NB4 (cell line): Measurements from ENCODE around the gene MMADHC.

Experiments used
- DNase-seq: peaks from one replicate; pipeline ENCODE4 v3.0.0; 2010; ENCODE audit warnings: low read depth
- H3K4me3 ChIP-seq: one replicate; pipeline ENCODE4 v1.5.1; 2011; ENCODE audit warnings: mild to moderate bottlenecking, low read depth, low read length, moderate library complexity
- CTCF ChIP-seq: IDR thresholded peaks from one replicate; pipeline ENCODE4 v1.5.1; 2012; ENCODE audit warnings: low read depth, low read length
- MAX ChIP-seq: IDR thresholded peaks from 2 replicates; pipeline ENCODE4 v1.6.1; 2011; ENCODE audit warnings: low read depth, low read length
- MYC ChIP-seq: IDR thresholded peaks from 2 replicates; pipeline ENCODE4 v1.6.1; 2011; ENCODE audit warnings: low read depth, low read length
- POLR2A ChIP-seq: IDR thresholded peaks from 2 replicates; pipeline ENCODE4 v1.6.1; 2011; ENCODE audit warnings: mild to moderate bottlenecking; ENCODE audit not compliant: insufficient read length; ENCODE audit errors: extremely low read depth

The MMADHC gene

GRCh38 chr2:149538138-149538833 lies 49.3 kb downstream of the MMADHC start:
- DNase-seq, result no peak
- H3K4me3 ChIP-seq, result no peak overlapping the region
- TF ChIP-seq POLR2A, result no peak
- TF ChIP-seq MAX, result no peak
- no peak for TF ChIP-seq CTCF
- TF ChIP-seq MYC, result no peak

- TF ChIP-seq POLR2A (no peak), MAX (no peak), MYC (no peak), CTCF (no peak)
- no peak for DNase-seq
- H3K4me3 ChIP-seq, result no peak overlapping the region
Observed at GRCh38 chr2:149537092-149537726, 50.4 kb downstream of the MMADHC start.

- DNase-seq, result no peak
- no peak for TF ChIP-seq MYC
- no peak for TF ChIP-seq CTCF
- no peak for TF ChIP-seq MAX
- no peak for TF ChIP-seq POLR2A
- H3K4me3 ChIP-seq, result no peak overlapping the region
Observed at GRCh38 chr2:149536649-149537048, 50.9 kb downstream of the MMADHC start.

- TF ChIP-seq MYC (no peak), MAX (no peak), POLR2A (no peak), CTCF (no peak)
- no peak overlapping the region for H3K4me3 ChIP-seq
- DNase-seq, result no peak
Observed at GRCh38 chr2:149534674-149535073, 52.9 kb downstream of the MMADHC start.

- TF ChIP-seq POLR2A (no peak), MYC (no peak), MAX (peak; percentile 49; the same call in 1 of the 2 replicates), CTCF (no peak)
- DNase-seq, result peak; percentile 31
- no peak overlapping the region for H3K4me3 ChIP-seq
Observed at GRCh38 chr2:149528983-149529382, 58.6 kb downstream of the MMADHC start.
